Activated CD8-positive, alpha-beta memory T cell treated with anti-CD3 and anti-CD28 coated beads, Interleukin-2, amount 10 ng/mL, durations not matched to agents 7 days and 5 days (primary cell): Measurements from ENCODE around the gene EP400. TPM values are rescaled to one million over a fixed set of nuclear protein-coding genes. Genes with fewer than 3 reads are reported as not detected.
"Not testable (repeated sequence)": the region's sequence is repeated elsewhere in the genome, so short reads cannot be mapped to it uniquely, and the experiment has no call there.

Source experiments
- ATAC-seq: fragments of 150-1000 bp; cut with Tn5 transposase; one replicate; pipeline ENCODE4 v1.10.0; 2021; ENCODE audit warnings: moderate library complexity
- CTCF ChIA-PET: fragments of 350-600 bp; sonication (Branson Sonifier 250); formaldehyde crosslinking; loops from one replicate; lab custom pipeline; 2021; ENCODE audit warnings: antibody characterized with exemption; lab: Charles Lee
- DNase-seq: peaks from one replicate; pipeline ENCODE4 v3.0.0-alpha.2; 2020
- H3K27ac Mint-ChIP-seq: one replicate; pipeline ENCODE4 v1.8.0; 2021; ENCODE audit warnings: mild to moderate bottlenecking, mixed read lengths
- H3K27me3 Mint-ChIP-seq: one replicate; pipeline ENCODE4 v1.8.0; 2021; ENCODE audit warnings: mixed read lengths
- H3K36me3 Mint-ChIP-seq: one replicate; pipeline ENCODE4 v1.8.0; 2021; ENCODE audit warnings: mild to moderate bottlenecking, mixed read lengths
- H3K4me1 Mint-ChIP-seq: one replicate; pipeline ENCODE4 v1.8.0; 2021; ENCODE audit warnings: mixed read lengths
- H3K4me3 Mint-ChIP-seq: one replicate; pipeline ENCODE4 v1.8.0; 2021; ENCODE audit warnings: mild to moderate bottlenecking, moderate library complexity, mixed read lengths
- H3K9me3 Mint-ChIP-seq: one replicate; pipeline ENCODE4 v1.8.0; 2022; ENCODE audit warnings: low read depth, mixed read lengths
- total RNA-seq, 2 experiments: library from RNA; stranded (reverse); gene quantifications; one replicate each; pipeline ENCODE4 v1.2.3, GENCODE V29; 2021

The EP400 gene
- total RNA-seq, 2 experiments from 2014 or later = 54.1 to 68.0 TPM

DNA sequence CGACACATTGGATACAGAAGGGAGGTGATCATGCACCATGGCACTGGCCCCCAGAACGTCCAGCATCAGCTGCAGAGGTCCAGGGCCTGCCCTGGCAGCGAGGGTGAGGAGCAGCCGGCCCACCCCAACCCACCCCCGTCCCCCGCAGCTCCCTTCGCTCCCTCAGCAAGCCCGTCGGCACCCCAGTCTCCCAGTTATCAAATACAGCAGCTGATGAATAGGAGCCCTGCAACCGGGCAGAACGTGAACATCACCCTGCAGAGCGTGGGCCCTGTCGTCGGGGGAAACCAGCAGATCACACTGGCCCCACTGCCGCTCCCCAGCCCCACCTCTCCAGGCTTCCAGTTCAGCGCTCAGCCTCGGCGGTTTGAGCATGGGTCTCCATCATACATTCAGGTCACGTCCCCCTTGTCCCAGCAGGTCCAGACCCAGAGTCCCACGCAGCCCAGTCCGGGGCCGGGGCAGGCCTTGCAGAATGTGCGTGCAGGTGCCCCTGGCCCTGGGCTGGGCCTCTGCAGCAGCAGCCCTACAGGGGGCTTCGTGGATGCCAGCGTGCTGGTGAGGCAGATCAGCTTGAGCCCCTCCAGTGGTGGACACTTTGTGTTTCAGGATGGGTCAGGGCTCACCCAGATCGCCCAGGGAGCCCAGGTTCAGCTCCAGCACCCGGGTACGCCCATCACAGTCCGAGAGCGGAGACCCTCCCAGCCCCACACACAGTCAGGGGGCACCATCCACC lies 11.0 kb downstream of the EP400 start:
- H3K27ac Mint-ChIP-seq, H3K9me3 Mint-ChIP-seq, H3K4me3 Mint-ChIP-seq, ATAC-seq, H3K27me3 Mint-ChIP-seq, DNase-seq, CTCF ChIA-PET: not testable (repeated sequence)
- Mint-ChIP-seq H3K4me1 (peaks cover 48% of the 10 kb centered on the region), H3K36me3 (peaks cover 17% of the 10 kb centered on the region)

DNA sequence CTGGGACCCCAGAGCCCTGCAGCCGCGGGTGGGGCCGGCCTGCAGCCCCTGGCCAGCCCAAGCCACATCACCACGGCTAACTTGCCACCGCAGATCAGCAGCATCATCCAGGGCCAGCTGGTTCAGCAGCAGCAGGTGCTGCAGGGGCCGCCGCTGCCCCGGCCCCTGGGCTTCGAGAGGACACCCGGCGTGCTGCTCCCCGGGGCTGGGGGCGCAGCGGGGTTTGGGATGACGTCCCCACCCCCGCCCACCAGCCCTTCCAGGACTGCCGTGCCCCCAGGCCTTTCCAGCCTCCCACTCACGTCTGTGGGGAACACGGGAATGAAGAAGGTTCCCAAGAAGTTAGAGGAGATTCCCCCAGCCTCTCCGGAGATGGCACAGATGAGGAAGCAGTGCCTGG lies 11.6 kb downstream of the EP400 start:
- H3K4me1 Mint-ChIP-seq = peaks cover 44% of the 10 kb centered on the region
- DNase-seq, H3K9me3 Mint-ChIP-seq, CTCF ChIA-PET, H3K27me3 Mint-ChIP-seq, H3K27ac Mint-ChIP-seq, ATAC-seq, H3K4me3 Mint-ChIP-seq: not testable (repeated sequence)
- peaks cover 17% of the 10 kb centered on the region for H3K36me3 Mint-ChIP-seq

DNA sequence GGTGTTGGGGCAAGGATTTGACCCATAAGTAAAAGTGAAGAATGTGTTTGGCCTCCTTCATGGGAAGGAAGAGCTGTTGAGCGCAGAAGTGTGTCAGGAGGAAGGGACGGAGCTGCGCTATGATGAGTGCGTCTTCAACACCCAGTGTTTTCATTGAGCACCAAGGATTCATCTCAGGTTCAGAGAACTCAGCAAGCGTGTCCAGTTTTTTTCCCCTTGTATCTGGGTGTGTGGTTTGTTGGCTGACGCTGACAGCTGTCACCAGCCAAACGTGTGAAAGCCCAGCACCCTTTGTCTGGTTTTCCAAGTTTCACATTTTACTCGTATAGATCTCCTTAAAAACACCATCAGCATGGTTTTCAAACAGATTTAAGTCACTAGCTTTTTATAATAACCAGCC lies 12.3 kb downstream of the EP400 start:
- Mint-ChIP-seq H3K9me3 (no peaks in the 10 kb centered on the region), H3K4me3 (no peak overlapping the region), H3K27me3 (no peaks in the 10 kb centered on the region), H3K4me1 (peaks cover 41% of the 10 kb centered on the region), H3K27ac (no peak overlapping the region), H3K36me3 (peaks cover 17% of the 10 kb centered on the region)
- DNase-seq (no peak), ATAC-seq (no peak)
- CTCF ChIA-PET = interaction anchor here (0.7 to 1.6 kb wide), 2 partner anchors 27 to 35 kb away, joined by 3 read pairs; no protein-coding TSS in a partner anchor

GRCh38 chr12:131963381-131963780 lies 13.6 kb downstream of the EP400 start:
- ATAC-seq = no peak
- DNase-seq = no peak
- no peak overlapping the region for H3K4me3 Mint-ChIP-seq
- H3K27ac Mint-ChIP-seq = no peak overlapping the region
- CTCF ChIA-PET = interaction anchor here (0.9 to 1.6 kb wide), 2 partner anchors 34 to 178 kb away, joined by 3 read pairs; no protein-coding TSS in a partner anchor
- H3K9me3 Mint-ChIP-seq = no peaks in the 10 kb centered on the region
- peaks cover 37% of the 10 kb centered on the region for H3K4me1 Mint-ChIP-seq
- no peaks in the 10 kb centered on the region for H3K27me3 Mint-ChIP-seq
- peaks cover 25% of the 10 kb centered on the region for H3K36me3 Mint-ChIP-seq

- H3K4me1 Mint-ChIP-seq = peaks cover 28% of the 10 kb centered on the region
- CTCF ChIA-PET = no interaction called here
- no peak for DNase-seq
- H3K36me3 Mint-ChIP-seq = peaks cover 28% of the 10 kb centered on the region
- H3K9me3 Mint-ChIP-seq = no peaks in the 10 kb centered on the region
- no peak for ATAC-seq
- no peak overlapping the region for H3K4me3 Mint-ChIP-seq
- no peaks in the 10 kb centered on the region for H3K27me3 Mint-ChIP-seq
- H3K27ac Mint-ChIP-seq = no peak overlapping the region
Measured at GRCh38 chr12:131965073-131965472, 15.3 kb downstream of the EP400 start.

DNA sequence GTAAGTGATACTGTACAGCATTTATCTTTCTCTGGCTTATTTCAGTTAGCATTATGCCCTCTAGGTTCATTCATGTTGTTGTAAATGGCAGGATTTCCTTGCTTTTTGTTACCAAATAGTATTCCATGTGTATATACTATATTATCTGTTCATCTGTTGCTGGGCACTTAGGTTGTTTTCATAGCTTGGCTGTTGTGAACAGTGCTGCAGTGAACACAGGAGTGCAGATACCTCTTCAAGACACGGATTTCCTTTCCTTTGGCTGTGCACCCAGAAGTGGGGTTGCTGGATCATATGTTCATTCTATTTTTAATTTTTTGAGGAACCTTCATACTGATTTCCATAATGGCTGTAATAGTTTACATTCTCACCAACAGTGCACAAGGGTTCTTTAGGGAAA lies 21.5 kb downstream of the EP400 start:
- no peak overlapping the region for H3K4me3 Mint-ChIP-seq
- DNase-seq (no peak), ATAC-seq (no peak)
- no peaks in the 10 kb centered on the region for H3K9me3 Mint-ChIP-seq
- CTCF ChIA-PET = no interaction called here
- peaks cover 2% of the 10 kb centered on the region for H3K4me1 Mint-ChIP-seq
- H3K27me3 Mint-ChIP-seq = no peaks in the 10 kb centered on the region
- peaks cover 11% of the 10 kb centered on the region for H3K36me3 Mint-ChIP-seq
- no peak overlapping the region for H3K27ac Mint-ChIP-seq

DNA sequence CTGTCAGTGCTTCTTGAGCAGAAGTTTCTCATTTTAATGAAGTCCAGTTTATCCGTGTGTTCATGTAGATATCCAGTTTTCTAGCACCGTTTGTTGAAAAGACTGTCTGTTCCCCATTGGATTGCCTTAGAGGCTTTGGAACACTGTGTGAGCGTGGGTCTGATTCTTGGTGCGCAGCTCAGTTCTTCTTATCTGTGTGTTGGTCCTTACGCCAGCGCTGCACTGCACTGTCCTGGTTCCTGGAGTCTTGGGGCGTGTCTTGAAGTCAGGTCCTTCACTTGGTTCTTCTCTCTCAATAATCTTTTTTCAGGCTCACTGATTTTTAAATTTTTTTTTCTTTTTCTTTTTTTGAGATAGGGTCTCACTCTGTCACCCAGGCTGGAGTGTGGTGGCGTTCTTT lies 25.5 kb downstream of the EP400 start:
- no peaks in the 10 kb centered on the region for H3K4me1 Mint-ChIP-seq
- H3K9me3 Mint-ChIP-seq = no peaks in the 10 kb centered on the region
- peak overlapping the region; percentile 17 for H3K27ac Mint-ChIP-seq
- DNase-seq (no peak), ATAC-seq (no peak)
- H3K4me3 Mint-ChIP-seq = no peak overlapping the region
- CTCF ChIA-PET = no interaction called here
- H3K36me3 Mint-ChIP-seq = peaks cover 13% of the 10 kb centered on the region
- no peaks in the 10 kb centered on the region for H3K27me3 Mint-ChIP-seq

DNA sequence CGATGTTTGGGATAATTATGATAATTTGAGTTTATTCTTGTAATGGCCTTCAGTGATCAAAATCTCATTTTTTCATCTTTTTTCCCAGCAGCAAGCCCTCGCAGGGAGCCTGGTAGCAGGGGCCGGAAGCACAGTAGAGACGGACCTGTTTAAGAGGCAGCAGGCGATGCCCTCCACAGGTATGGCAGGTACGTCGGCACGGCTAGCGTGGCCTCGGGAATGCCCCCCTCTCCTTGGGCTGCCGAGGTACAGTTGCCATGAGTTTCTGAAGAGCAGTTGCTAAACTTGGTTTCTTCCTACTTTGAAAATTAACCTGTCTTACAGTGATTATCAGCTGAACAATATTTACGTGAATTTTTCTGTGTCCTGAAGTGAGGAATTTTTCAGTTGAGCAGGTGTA lies 29.9 kb downstream of the EP400 start:
- H3K27ac Mint-ChIP-seq = no peak overlapping the region
- H3K27me3 Mint-ChIP-seq = no peaks in the 10 kb centered on the region
- H3K36me3 Mint-ChIP-seq = peaks cover 23% of the 10 kb centered on the region
- CTCF ChIA-PET = interaction anchor here (0.6 to 1.4 kb wide), 2 partner anchors 137 to 144 kb away, joined by 3 read pairs; no protein-coding TSS in a partner anchor
- peaks cover 5% of the 10 kb centered on the region for H3K4me1 Mint-ChIP-seq
- no peak for DNase-seq
- no peak for ATAC-seq
- H3K4me3 Mint-ChIP-seq = no peak overlapping the region
- no peaks in the 10 kb centered on the region for H3K9me3 Mint-ChIP-seq

DNA sequence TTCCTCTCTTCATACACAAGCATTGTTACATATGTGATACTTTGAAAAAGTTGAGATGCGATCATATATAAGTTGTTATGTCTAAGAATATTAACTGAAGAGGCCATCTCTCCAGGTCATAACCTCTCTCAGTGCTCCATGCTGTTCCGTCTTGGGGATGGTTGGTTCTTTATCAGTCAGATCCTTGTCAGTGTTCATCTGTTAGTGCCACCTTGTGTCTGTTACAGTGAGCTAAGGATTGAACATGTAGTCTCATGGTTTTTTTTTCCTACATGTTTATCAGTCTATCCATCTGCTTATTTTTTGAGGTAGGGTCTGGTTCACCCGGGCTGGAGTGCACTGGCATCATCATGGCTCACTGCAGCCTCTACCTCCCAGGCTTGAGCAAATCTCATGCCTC lies 30.5 kb downstream of the EP400 start:
- Mint-ChIP-seq H3K36me3 (peaks cover 23% of the 10 kb centered on the region), H3K27me3 (no peaks in the 10 kb centered on the region), H3K4me3 (no peak overlapping the region), H3K4me1 (peaks cover 5% of the 10 kb centered on the region), H3K27ac (no peak overlapping the region), H3K9me3 (no peaks in the 10 kb centered on the region)
- DNase-seq = no peak
- CTCF ChIA-PET = interaction anchor here (0.6 to 1.4 kb wide), 2 partner anchors 138 to 145 kb away, joined by 3 read pairs; no protein-coding TSS in a partner anchor
- no peak for ATAC-seq

GRCh38 chr12:131981388-131981787 lies 31.6 kb downstream of the EP400 start:
- ATAC-seq (no peak), DNase-seq (no peak)
- Mint-ChIP-seq H3K27me3 (no peaks in the 10 kb centered on the region), H3K27ac (no peak overlapping the region), H3K36me3 (peaks cover 23% of the 10 kb centered on the region), H3K4me3 (no peak overlapping the region), H3K4me1 (peaks cover 5% of the 10 kb centered on the region), H3K9me3 (no peaks in the 10 kb centered on the region)
- CTCF ChIA-PET = no interaction called here

- H3K27me3 Mint-ChIP-seq = no peaks in the 10 kb centered on the region
- H3K4me3 Mint-ChIP-seq = no peak overlapping the region
- no peak for DNase-seq
- H3K36me3 Mint-ChIP-seq = peaks cover 29% of the 10 kb centered on the region
- CTCF ChIA-PET = no interaction called here
- no peak for ATAC-seq
- peaks cover 5% of the 10 kb centered on the region for H3K4me1 Mint-ChIP-seq
- H3K27ac Mint-ChIP-seq = no peak overlapping the region
- H3K9me3 Mint-ChIP-seq = no peaks in the 10 kb centered on the region
Measured at GRCh38 chr12:131982041-131982440, 32.3 kb downstream of the EP400 start.

GRCh38 chr12:131983026-131983425 lies 33.3 kb downstream of the EP400 start:
- peaks cover 5% of the 10 kb centered on the region for H3K4me1 Mint-ChIP-seq
- CTCF ChIA-PET = no interaction called here
- no peaks in the 10 kb centered on the region for H3K9me3 Mint-ChIP-seq
- ATAC-seq (no peak), DNase-seq (peak; percentile 35)
- H3K4me3 Mint-ChIP-seq = no peak overlapping the region
- peaks cover 29% of the 10 kb centered on the region for H3K36me3 Mint-ChIP-seq
- no peak overlapping the region for H3K27ac Mint-ChIP-seq
- no peaks in the 10 kb centered on the region for H3K27me3 Mint-ChIP-seq

- peaks cover 5% of the 10 kb centered on the region for H3K4me1 Mint-ChIP-seq
- CTCF ChIA-PET = no interaction called here
- DNase-seq (peak; percentile 8), ATAC-seq (no peak)
- H3K27me3 Mint-ChIP-seq = no peaks in the 10 kb centered on the region
- H3K4me3 Mint-ChIP-seq = no peak overlapping the region
- peaks cover 28% of the 10 kb centered on the region for H3K36me3 Mint-ChIP-seq
- no peak overlapping the region for H3K27ac Mint-ChIP-seq
- H3K9me3 Mint-ChIP-seq = no peaks in the 10 kb centered on the region
Measured at GRCh38 chr12:131983554-131983953, 33.8 kb downstream of the EP400 start.

GRCh38 chr12:131984334-131984733 lies 34.6 kb downstream of the EP400 start:
- CTCF ChIA-PET = interaction anchor here (0.8 kb wide), 1 partner anchor 159 kb away, joined by 3 read pairs; no protein-coding TSS in a partner anchor
- H3K27ac Mint-ChIP-seq = peak overlapping the region; percentile 56

More at GRCh38 chr12:131984334-131984733, 34.6 kb downstream of the EP400 start:
- Mint-ChIP-seq H3K36me3 (peaks cover 28% of the 10 kb centered on the region), H3K4me1 (peaks cover 5% of the 10 kb centered on the region), H3K27me3 (no peaks in the 10 kb centered on the region), H3K9me3 (no peaks in the 10 kb centered on the region), H3K4me3 (no peak overlapping the region)
- ATAC-seq (no peak), DNase-seq (peak; percentile 8)
